ENCODE measurements around the gene RHEBL1.

Gene RHEBL1

DNA sequence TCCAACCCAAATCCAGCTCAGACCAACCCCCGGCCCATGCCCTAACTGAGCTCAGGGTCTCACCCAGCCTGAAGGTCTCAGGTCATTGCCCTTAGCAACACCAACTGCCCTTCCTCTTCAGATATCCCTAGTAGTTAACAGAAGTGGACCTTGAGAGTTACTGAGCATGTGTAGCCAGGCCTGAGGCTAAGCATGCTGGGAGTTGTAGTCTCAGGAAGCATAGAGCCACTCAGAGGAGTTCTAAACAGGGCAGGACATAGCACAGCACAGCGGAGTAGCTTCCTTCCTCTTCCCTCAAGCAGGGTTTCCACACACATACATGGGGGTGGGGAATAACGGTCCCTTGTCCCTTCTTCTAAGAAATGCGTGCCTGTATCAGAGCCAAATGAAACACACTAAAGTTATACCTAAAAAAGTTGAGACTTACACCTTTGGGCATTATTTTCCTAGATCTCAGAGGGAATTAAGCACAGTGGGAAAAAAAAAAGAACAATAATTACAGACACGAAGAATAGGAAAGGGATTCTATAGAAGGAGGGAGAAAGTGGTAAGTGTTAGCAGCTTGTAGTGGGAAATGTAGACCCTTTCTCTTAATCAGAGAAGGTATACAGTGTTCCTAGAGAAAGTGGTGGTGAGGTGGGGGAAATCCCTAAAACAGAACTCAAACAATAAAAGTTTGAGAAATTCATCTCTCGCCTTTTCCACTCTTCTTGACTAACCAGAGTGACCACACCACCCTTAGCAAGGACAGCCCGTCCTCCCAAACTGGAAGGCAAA lies 13.6 kb downstream of the RHEBL1 start:
- in situ Hi-C loops (cut with MboI; ENCODE audit: low sequenced_read_pairs), result no loop called here

DNA sequence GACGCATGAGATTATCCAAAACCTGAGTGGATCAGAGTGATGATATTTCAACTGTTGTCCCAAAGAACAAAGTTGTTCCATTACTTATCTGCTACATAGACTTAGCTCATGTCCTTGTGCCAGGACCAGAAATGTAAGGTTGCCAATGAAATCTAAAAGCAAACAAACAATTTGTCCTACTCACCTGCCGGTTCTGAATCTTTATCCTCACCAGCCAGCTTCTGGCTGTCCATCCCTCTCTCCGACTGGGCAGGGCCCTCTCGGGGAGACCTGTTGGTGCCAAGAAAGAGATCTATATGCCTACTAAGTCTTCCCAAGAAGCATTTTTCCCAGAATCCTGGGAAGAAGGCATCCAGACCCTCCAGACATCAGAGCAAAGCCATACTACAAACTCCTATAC lies 14.7 kb downstream of the RHEBL1 start:
- in situ Hi-C loops (cut with MboI; ENCODE audit: low sequenced_read_pairs), result no loop called here

DNA sequence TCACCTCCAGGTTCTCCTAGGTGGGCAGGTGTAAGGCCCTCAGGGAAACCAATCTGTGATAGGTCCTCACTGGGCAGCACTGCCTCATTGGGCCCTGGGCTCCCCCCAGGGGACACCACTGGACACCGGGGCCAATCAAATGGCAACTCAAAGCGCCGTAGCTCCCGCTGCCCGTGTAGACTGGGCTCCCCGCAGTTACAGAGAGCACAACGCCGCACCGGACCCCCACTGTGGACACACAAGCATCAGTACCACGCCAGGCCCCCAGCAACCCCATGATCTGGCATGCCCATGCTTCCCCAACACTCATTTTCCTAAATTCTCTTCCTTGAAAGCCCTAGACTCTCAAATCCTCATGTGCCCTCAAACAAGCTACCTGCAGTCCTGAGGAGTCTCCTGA lies 15.3 kb downstream of the RHEBL1 start:
- in situ Hi-C loops (cut with MboI; ENCODE audit: low sequenced_read_pairs), result no loop called here

DNA sequence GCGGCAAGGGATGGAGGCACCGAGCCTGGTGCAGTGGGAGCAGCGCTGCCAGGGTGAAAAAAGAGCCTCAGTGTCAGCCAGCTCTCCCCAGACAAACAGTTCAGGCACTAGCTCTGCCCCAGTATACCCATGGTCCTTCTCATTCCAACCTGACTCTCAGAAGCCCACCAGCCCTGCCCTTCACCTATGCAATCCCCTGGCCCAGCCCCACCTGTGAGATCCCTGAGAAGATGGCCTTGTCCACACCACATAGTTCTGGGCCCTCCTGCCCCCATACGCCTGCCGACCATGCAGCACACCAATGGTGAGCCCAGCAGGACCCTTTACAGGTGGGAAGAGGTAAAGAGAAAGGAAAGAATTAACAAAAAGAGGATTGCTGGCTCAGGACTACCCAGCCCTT lies 15.7 kb downstream of the RHEBL1 start:
- in situ Hi-C loops (cut with MboI; ENCODE audit: low sequenced_read_pairs), result no loop called here

DNA sequence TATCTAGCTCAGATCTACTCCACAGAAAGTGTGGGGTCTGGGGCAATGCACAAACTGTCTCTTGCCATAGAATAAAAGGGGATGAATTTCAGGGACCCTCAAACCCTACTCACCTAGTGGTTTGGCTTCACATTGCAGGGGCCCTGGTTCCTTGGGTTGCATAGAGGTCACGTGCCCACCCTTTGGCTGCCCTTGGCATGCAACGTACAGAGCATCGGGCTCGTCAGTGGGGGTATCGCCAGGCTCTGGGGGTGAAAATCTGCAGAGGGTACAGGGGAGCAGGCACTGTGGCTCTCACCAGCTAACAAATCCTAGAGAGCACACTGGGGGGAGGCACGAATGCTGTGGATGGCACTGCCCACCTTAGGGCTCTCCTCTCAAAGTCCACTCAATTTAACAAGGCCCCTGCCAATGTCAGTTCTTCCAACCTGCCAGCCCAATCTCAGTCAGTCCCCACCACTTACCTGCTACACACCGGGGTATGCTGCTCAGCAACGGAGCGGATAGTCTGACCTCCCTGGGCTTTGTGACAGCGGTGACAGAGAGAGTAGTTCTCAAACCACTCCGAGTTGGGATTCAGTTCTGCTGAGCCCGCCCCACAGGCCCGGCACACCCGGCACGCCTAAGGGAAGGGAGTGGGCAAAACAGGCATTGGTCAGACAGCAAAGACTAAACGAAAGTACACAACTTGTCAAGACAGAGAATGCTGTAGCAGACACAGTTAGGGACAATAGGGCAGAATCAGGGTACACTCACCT lies 17.1 kb downstream of the RHEBL1 start:
- in situ Hi-C loops (cut with MboI; ENCODE audit: low sequenced_read_pairs), result no loop called here

DNA sequence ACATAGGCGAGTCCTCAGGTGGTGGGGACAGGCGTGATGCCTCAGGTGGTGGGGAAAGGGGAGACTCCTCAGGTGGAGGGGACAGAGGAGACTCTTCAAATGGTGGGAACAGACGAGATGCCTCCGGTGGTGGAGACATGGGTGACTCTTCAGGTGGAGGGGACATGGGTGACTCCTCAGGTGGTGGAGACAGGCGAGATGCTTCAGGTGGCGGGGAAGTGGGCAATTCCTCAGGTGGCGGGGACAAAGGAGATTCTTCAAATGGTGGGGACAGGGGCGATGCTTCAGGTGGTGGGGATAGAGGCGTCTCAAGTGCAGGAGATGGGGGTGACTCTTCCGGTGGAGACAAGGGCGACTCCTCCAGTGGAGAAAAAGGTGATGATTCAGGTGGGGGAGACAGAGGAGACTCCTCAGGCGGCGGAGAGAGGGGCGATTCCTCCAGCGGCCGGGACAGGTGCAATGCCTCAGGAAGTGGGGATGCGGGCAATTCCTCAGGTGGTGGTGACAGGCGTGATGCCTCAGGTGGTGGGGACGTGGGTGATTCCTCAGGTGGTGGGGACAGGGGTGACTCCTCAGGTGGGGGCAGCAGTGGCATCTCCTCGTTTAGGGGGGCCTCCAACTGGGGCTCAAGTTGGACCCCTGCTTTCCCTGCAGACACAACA lies 17.9 kb downstream of the RHEBL1 start:
- in situ Hi-C loops (cut with MboI; ENCODE audit: low sequenced_read_pairs), result no loop called here

DNA sequence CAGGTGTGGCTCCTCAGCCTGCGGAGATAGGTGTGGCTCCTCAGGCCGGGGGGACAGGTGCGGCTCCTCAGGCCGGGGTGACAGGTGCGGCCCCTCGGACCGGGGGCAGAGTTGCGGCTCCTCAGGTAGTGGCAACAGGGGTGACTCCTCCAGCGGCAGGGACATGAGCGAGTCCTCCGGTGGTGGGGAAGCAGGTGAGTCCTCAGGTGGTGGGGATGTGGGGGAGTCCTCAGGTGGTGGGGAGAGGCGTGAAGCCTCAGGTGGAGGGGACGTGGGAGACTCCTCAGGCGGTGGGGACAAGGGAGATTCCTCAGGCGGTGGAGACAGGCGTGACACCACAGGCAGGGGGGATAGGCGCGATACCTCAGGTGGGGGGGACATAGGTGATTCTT lies 18.4 kb downstream of the RHEBL1 start:
- in situ Hi-C loops (cut with MboI; ENCODE audit: low sequenced_read_pairs), result no loop called here

DNA sequence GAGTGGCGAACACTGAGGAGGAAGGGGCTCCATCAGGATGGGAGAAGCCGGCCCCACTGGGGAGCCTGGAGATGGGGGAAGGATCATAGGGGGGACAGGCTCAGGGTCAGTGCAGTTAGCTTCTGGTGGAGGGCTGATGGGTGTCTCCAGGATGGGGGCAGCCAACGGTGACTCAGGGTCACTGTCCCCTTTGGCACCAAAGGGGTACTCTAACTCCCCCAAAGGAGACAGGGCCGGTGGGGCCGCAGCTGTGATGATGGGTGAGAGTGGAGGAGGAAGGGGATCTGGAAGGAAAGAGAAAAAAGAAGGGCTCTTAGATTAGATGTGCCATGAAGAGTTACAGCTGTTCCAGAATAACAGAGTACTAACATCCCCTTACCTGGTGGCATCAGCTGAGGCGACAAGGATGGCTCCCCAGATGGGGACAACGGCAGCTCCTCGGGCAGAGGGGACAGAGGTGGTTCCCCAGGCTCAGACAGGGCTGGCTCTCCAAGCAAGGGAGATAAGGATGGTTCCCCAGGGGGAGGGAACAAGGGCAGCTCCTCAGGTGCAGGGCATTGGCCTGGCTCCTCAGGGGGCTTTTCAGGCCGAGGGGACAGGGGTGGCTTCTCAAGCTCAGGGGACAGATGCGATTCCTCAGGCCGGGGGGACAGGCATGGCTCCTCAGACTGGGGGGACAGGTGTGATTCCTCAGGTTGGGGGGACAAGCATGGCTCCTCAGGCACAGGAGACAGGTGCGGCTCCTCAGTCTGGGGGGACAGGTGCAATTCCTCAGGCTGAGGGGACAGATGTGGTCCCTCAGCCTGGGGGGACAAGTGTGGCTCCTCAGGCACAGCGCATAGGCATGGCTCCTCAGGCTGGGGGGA lies 19.0 kb downstream of the RHEBL1 start:
- in situ Hi-C loops (cut with MboI; ENCODE audit: low sequenced_read_pairs), result no loop called here

DNA sequence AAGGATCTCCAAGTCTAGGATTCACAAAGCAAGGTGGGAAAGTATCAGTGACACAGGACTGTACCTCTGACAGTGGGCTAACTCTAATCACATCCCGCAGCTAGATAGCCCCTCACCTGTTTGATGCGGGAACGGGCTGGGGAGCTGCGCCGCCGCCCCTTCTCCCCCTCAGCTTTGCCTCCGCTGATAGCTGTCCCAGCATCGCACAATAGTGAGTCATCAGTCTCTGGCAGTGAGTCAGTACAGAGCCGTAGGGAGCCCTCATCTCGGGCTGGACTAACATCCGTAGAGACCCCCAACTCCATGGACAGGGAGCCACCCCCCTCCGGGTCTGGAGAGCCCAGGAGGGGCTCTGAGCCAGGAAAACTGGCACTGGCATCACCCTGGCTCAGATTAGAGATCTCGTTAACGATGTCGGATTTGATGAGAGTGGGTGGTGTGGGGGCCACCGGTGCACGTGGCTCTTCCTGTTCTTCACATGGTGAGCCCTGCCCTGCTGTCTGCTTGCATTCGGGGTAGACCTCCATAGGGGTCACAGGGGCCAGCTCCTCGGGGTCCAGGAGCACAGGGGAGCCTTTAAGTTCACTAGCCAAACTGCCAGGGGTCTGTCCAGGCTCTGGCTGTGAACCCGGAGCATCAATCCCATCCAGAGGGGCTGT lies 20.1 kb downstream of the RHEBL1 start:
- in situ Hi-C loops (cut with MboI; ENCODE audit: low sequenced_read_pairs), result no loop called here

DNA sequence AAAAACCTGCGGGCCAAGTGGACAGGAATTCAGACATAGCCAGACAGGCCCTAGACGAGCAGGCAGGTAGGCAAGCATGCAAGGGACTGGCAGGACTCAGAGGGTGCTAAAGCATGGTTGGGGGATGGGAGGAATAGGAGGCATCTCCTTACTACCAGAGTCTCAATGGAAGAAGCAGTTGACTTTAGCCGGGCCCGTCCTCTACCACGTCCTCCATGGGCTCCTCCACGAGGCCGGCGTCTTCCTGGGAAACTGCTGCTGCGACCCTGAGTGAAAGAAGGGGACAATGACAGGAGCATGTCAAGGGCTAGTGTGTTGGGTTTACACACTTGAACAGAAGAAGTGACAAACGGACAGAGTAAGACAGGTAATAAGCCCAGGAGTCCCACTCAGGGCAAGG lies 20.8 kb downstream of the RHEBL1 start:
- in situ Hi-C loops (cut with MboI; ENCODE audit: low sequenced_read_pairs), result no loop called here

DNA sequence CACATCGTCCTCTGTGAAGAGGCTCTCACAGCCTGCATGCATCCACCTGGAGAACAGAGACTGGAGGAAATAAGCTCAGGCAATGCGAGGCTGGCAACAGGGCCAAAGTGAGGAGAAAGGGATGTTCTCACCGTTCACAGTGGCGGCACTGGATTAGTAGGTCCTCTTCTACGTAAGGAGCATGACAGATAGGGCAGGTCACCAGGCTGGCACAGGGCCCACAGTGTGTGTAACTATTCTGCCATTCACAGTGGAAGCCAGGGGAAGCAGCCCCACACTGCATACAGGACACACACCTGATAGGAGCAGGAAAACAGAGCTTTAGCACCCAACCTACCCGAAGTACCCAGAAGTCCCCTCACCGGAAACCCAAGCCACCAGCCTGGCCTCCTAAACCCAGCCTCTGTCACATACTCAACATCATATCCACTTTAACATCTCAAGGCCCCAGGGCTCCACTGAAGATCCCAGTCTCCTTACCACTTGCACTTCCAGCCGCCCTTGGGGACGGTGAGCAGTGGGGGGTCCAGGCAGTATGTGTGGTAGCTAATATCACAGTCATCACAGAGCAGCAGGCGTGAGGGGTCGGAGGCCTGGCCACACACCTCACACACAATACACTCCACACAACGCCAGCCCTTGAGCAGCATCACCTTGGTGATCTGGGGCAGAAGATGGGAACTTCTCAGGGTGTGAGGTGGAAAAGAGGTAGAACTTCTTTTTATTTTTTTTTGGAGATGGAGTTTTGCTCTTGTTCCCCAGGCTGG lies 23.5 kb downstream of the RHEBL1 start:
- in situ Hi-C loops (cut with MboI; ENCODE audit: low sequenced_read_pairs), result no loop called here

DNA sequence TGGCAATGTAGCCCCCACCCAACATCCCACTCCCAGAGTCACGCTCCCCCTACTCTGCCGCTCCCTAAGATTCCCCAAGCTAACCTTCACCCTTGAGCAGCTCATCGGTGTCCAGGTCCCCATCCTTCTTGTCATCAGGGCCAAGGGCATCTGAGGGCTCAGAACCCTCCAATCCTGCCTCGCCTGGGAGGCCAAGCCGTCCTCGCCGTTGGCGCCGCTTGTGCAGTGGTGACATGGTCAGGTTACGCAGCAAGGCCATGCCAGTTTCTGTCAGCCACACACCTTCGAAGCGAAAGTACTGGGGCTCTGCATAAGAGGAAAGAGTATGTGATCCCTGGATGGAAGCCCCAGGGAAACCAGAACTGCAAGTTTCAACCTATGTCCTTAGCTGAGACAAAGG lies 25.1 kb downstream of the RHEBL1 start:
- in situ Hi-C loops (cut with MboI; ENCODE audit: low sequenced_read_pairs), result no loop called here

DNA sequence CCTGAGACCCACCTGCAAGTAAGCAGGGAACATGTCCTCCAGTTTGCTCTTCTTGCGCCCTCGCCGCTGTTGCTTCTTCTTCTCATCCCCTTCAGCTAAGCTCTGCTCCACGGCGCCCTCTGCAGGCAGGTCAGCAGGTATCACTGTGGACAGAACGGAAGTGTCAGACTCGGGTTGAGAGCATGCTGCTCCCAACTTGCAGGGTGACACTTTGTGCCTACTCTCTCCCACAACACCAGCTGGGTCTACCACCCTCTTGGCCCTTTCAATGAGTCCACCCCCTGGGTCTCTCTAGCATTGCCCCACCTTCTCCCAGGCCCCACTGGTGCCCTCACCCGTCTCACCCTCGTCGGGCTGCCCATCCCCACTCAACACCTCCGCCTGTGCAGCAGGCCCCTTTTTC lies 25.9 kb downstream of the RHEBL1 start:
- in situ Hi-C loops (cut with MboI; ENCODE audit: low sequenced_read_pairs), result no loop called here

DNA sequence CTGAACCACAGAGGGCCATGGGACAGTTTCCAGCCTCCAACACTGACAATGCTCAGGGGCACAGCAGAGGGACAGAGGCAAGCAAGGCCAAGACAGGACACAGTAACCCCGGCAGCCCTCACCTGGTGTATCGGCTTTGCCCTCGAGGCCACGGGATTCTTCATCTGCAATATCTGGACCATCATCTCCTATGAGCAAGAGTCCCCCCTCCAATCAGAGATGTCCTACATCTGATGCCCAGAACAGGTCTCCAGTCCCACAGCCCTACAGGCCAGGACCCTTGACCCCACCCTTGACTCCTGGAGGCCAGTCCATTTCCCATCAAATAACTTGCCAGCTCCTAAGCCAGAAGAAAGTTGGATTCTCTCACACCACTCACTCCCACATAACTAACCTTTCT lies 26.5 kb downstream of the RHEBL1 start:
- in situ Hi-C loops (cut with MboI; ENCODE audit: low sequenced_read_pairs), result no loop called here

DNA sequence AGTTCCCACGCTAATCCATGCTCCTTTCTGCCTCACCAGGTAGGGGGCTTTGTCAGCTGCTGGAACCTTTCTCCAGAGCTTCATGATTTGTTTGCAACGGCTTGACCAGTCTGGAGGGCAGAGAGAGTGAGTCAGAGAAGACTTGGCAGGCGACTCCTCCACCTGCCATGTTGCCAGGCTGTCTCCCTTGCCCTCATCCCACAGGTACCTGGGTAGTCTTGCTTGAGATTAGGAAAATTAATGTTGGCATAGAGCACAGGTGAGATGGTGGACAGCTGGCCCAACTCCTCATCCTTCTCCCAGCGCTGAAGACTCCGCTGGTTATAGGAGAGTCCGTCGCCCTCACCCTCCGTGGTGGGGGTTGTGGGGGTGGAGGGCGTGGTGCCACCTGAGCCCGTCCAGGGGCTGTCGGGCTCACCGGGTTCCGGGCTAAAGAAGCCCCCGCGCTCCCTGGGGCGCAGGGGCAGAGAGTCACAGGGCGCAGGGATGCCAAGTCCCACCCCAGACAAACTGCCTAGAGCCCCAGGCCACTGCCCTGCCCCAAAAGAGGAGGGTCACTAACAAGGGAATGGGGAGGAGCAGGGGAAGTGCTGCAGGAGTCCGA lies 27.8 kb downstream of the RHEBL1 start:
- in situ Hi-C loops (cut with MboI; ENCODE audit: low sequenced_read_pairs), result no loop called here

DNA sequence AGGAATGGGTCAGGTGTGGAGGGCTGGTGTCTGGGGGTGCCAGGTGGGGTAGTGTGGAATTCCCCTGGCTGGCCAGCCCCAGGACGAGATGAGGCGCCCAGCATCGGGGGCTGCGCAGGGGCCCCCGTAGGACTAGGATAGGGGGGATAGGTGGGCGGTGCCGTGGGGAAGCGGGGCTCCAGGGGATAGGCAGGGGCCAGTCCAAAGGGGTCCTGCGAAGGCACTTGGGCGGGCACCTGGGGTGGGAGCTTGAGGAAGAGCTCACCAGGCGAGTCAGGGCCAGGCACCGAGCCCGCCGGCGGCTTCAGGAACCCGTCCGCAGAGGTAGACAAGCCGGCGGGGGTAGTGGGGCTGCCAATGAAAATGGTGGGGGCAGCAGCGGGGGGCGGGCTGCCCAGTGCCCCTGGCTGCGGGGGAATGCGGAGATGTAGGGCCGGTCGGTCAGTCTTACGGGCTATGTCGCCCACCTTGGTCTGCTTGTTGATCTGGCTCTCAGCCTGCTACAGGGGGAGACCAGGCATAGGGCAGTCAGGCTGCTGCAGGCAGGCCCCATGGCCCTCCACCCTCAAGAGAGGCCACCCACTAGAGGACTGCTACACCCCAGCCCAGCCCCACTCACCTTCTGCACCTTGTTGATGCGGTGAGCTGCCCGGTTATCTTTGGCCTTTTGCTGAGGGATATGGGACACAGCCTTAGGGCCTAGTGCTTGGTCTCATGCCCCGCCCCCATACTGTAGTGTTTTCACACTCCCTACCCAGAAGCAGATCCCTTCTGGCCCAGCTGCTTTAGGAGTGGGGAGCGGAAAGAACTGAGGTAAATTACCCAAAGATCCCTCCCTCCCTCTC lies 28.5 kb downstream of the RHEBL1 start:
- in situ Hi-C loops (cut with MboI; ENCODE audit: low sequenced_read_pairs), result no loop called here

DNA sequence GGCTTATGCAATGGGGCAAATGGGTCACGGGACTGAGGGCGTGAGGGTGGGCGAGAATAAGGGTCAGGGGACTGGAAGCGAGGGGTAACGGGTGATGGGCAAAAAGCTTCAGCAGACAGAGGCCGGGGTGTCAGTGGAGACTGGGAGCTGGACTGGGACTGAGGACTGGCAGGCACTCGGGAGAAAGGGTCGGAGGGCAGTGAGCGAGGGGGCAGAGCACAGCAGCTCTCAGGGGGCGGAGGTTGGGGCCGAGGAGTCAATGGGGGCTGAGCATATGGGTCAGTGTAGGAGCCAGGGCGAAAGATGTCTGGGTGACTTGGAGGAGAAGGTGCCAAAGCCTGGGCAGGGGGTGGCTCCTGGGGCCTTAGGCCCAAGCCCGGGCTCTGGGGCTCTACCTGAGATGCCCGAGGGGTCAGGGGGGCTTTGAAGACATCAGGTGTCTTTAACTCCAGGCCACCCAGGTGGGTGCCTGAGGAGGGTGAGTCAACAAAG lies 29.4 kb downstream of the RHEBL1 start:
- in situ Hi-C loops (cut with MboI; ENCODE audit: low sequenced_read_pairs), result no loop called here
